HL-60 (cell line): ENCODE measurements around the gene S100A16.
A peak's percentile ranks its signal among the peaks of the same experiment; 100 is the strongest.

ENCODE experiments used
- DNase-seq, 2 experiments: peaks; one replicate each; pipeline ENCODE4 v3.0.0-alpha.2; 2010 to 2020; ENCODE audit warnings: low read depth in 1 of 2, low spot score in 1 of 2
- H3K27ac ChIP-seq: fragments of 250-450 bp; sonication (Bioruptor Pico); replicated peaks from 2 replicates; pipeline ENCODE4 v1.5.1; 2020; ENCODE audit warnings: mild to moderate bottlenecking, moderate library complexity
- H3K27me3 ChIP-seq: fragments of 250-450 bp; sonication (Bioruptor Pico); 2 replicates; pipeline ENCODE4 v1.5.1; 2021; ENCODE audit warnings: mild to moderate bottlenecking, moderate library complexity; ENCODE audit not compliant: insufficient read depth, poor library complexity, severe bottlenecking
- H3K4me3 ChIP-seq: replicated peaks from 2 replicates; pipeline ENCODE4 v1.5.1; 2011; ENCODE audit warnings: mild to moderate bottlenecking, control low read depth, low read length; ENCODE audit not compliant: insufficient read depth
- GABPA ChIP-seq: IDR thresholded peaks from 2 replicates; pipeline ENCODE4 v1.6.1; 2012; ENCODE audit warnings: low read depth
- POLR2AphosphoS5 ChIP-seq: IDR thresholded peaks from 2 replicates; pipeline ENCODE4 v1.6.1; 2012; ENCODE audit warnings: low read depth
- SPI1 ChIP-seq: IDR thresholded peaks from 2 replicates; pipeline ENCODE4 v1.6.1; 2012; ENCODE audit warnings: low read depth, mild to moderate bottlenecking, borderline replicate concordance
- TF ChIP-seq, protein P1 (sequence below): IDR thresholded peaks from 2 replicates; pipeline ENCODE4 v1.6.1; 2012; ENCODE audit warnings: low read depth; ENCODE audit not compliant: insufficient replicate concordance
- TF ChIP-seq, protein P2 (sequence below): IDR thresholded peaks from one replicate; pipeline ENCODE4 v1.5.1; 2011; ENCODE audit warnings: low read length, control low read depth, inconsistent platforms; ENCODE audit not compliant: insufficient read depth

S100A16 gene

DNA sequence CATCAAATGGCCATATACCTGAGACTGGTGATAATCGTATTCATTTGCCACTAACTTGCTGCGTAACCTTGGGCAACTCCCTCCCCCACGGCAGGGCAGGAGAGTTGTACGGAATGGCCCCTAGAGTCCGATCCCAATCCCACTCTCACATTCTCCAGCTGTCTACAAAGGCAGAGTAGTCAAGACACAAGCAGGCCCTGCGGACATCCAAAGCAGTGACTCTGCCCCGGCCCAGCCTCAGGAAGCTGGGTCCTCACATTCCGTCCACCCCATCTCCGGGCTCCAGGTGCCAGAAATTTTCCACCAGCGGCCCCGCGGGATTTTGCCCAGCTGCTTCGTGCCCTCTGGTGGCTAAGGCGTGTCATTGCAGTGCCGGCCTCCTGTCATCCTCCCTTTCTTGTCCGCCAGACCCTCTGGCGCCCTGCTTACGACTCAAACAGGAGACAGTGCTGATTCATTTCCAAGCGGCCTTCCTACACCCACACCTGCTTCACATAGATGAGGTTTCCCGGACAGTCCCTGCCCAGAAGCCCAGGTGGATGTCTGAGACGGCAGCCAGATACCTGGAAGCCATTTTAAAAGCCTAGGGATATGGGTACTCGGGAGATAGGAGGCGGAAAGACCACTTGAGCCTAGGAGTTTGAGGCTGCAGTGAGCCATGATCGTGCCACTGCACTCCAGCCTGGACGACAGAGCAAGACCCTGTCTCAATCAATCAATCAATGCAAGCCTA lies 44.4 kb downstream of the S100A16 start:
- peak overlapping the region; percentile 20 for H3K4me3 ChIP-seq

DNA sequence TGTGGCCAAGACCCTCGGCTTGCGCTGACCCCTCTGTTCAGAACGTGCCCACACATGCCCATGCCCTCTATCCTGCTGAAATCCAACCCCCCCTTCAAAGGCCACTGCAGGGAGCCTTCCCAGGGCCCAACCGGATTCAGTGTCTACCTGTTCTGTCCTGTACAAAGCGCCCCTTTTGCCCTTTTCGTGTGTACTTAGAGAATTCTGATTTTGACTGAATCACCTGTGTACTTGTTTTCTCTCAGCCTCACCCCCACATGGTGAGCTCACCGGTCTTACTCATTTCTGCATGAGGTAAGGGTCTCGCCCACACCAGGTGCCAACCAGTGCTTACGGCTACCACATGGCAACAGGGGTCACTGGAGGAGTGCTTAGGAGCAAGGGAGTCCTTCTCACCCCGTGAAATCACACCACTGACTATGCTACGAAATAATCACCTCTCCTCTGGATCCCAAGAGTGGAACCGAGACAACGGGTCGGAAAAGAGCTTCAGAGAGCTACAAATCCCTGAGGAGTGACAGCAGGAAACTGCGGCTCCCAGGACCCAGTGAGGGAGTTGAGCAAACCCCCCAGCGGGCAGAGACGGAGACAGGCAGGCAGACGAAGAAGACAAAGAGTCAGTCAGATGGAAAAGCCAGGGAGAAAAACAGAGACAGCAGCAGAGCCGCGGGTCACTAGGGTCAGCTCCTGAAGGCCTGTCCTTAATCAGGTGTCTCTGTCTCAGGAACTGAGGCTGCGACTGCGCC lies 45.1 kb downstream of the S100A16 start:
- no peak for DNase-seq
- Histone ChIP-seq H3K4me3 (no peak overlapping the region), H3K27ac (peak overlapping the region; percentile 79), H3K27me3 (no peaks in the 10 kb centered on the region)
- TF ChIP-seq, protein P1, sequence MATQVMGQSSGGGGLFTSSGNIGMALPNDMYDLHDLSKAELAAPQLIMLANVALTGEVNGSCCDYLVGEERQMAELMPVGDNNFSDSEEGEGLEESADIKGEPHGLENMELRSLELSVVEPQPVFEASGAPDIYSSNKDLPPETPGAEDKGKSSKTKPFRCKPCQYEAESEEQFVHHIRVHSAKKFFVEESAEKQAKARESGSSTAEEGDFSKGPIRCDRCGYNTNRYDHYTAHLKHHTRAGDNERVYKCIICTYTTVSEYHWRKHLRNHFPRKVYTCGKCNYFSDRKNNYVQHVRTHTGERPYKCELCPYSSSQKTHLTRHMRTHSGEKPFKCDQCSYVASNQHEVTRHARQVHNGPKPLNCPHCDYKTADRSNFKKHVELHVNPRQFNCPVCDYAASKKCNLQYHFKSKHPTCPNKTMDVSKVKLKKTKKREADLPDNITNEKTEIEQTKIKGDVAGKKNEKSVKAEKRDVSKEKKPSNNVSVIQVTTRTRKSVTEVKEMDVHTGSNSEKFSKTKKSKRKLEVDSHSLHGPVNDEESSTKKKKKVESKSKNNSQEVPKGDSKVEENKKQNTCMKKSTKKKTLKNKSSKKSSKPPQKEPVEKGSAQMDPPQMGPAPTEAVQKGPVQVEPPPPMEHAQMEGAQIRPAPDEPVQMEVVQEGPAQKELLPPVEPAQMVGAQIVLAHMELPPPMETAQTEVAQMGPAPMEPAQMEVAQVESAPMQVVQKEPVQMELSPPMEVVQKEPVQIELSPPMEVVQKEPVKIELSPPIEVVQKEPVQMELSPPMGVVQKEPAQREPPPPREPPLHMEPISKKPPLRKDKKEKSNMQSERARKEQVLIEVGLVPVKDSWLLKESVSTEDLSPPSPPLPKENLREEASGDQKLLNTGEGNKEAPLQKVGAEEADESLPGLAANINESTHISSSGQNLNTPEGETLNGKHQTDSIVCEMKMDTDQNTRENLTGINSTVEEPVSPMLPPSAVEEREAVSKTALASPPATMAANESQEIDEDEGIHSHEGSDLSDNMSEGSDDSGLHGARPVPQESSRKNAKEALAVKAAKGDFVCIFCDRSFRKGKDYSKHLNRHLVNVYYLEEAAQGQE = no peak
- TF ChIP-seq GABPA = no peak
- no peak for TF ChIP-seq POLR2AphosphoS5
- TF ChIP-seq, protein P2, sequence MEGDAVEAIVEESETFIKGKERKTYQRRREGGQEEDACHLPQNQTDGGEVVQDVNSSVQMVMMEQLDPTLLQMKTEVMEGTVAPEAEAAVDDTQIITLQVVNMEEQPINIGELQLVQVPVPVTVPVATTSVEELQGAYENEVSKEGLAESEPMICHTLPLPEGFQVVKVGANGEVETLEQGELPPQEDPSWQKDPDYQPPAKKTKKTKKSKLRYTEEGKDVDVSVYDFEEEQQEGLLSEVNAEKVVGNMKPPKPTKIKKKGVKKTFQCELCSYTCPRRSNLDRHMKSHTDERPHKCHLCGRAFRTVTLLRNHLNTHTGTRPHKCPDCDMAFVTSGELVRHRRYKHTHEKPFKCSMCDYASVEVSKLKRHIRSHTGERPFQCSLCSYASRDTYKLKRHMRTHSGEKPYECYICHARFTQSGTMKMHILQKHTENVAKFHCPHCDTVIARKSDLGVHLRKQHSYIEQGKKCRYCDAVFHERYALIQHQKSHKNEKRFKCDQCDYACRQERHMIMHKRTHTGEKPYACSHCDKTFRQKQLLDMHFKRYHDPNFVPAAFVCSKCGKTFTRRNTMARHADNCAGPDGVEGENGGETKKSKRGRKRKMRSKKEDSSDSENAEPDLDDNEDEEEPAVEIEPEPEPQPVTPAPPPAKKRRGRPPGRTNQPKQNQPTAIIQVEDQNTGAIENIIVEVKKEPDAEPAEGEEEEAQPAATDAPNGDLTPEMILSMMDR = no peak
- no peak for TF ChIP-seq SPI1

More for the DNA sequence above, 44.4 kb downstream of the S100A16 start:
- H3K27me3 ChIP-seq = no peaks in the 10 kb centered on the region
- TF ChIP-seq SPI1 (no peak), GABPA (no peak)
- TF ChIP-seq, protein P2 = peak; percentile 98
- TF ChIP-seq, protein P1 = no peak
- no peak overlapping the region for H3K27ac ChIP-seq
- DNase-seq = peak; percentile 64 to 78

DNA sequence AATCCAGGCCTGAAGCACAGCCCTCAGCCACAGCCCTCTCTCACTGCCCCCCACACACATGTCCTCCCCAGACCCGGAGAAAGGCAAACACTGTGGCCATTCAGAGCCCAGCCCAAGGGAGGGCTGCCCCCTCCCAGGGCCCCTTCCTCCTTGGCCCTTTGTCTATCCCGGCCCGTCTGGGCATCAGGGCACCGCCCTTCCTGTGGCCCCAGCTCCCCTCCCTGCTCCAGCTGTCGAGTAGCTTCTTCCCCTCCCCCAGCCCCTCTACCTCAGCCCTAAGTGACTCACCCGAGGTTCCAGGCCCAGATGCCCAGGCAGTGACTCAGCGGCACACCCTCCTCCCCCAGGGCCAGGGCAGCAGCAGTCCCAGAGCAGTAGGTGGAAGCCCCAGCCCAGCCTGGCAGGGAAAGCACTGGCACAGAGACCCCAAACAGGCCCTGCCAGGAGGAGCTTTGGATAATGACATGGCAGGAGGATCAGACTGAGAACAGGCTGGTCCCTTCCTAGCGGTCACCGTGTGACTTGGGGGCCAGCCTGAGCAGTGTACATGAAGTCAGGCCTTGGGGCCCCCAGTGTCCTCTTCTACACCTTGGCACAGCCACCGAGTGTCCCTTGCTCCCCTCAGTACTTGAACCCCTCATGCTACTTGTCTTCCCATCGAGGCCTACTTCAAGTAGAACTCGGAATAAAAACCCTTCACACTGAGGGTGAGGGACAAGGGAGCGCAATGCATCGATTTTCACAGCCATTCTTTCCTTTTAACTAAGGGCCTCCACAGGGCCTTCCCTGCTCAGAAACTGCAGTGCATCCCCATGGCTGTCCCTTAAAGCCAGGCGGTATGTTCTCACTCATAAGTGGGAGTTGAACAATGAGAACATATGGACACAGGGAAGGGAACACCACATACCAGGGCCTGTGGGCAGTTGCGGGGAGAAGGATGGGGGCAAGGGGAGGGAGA lies 46.2 kb downstream of the S100A16 start:
- no peak overlapping the region for H3K4me3 ChIP-seq
- H3K27ac ChIP-seq = peak overlapping the region; percentile 79
- TF ChIP-seq SPI1 (0 out of 2 replicates have a peak, but pooled peaks have one; percentile 10), GABPA (no peak), POLR2AphosphoS5 (peak; percentile 82)
- TF ChIP-seq, protein P2 = no peak
- TF ChIP-seq, protein P1 = no peak
- H3K27me3 ChIP-seq = no peaks in the 10 kb centered on the region
- DNase-seq = peak; percentile 97
